Measurements from ENCODE around the gene FABP6. TPM values are rescaled to one million over a fixed set of nuclear protein-coding genes. Genes with fewer than 3 reads are reported as not detected.

The FABP6 gene
- total and polyA plus RNA-seq, 9 of the 15 experiments (the other 6 are each of a cell fraction or from before 2014, with no cell fraction given), result 0.11 to 0.33 (median 0.21) TPM; not detected in 4

- CTCF ChIA-PET (ENCODE audit: low intra/inter-chr PET ratio), result no interaction called here
- Histone ChIP-seq H2AFZ (ENCODE audit: low read depth, low read length) (0 out of 2 replicates have a peak overlapping the region, but pooled peaks have one; percentile 2), H3K4me2 (ENCODE audit: insufficient read depth, low read length) (no peak overlapping the region), H3K4me1 (replicated peaks in 1 of 2; ENCODE audit: control insufficient read depth in 2 of 2, insufficient read depth in 2 of 2, low read length in 2 of 2) (no peaks in the 10 kb centered on the region; a peak in 1 of 5 replicates), H3K4me3 (no peak overlapping the region), H3K27ac (ENCODE audit: extremely low read depth, low read depth, low read length) (no peak overlapping the region), H3K9me1 (ENCODE audit: control insufficient read depth, insufficient read depth, low read length) (no peaks in the 10 kb centered on the region), H3K36me3 (ENCODE audit: control insufficient read depth, insufficient read depth, low read length) (no peaks in the 10 kb centered on the region), H4K20me1 (replicated peaks; ENCODE audit: control insufficient read depth, insufficient read depth, low read length) (no peaks in the 10 kb centered on the region), H3K27me3 (ENCODE audit: control insufficient read depth in 2 of 2, insufficient read depth in 2 of 2, low read length in 2 of 2) (peaks cover 8 to 20% of the 10 kb centered on the region in 2 experiments), H3K9me3 (replicated peaks; ENCODE audit: control insufficient read depth, insufficient read depth, low read depth, low read length) (no peaks in the 10 kb centered on the region), H3K9ac (ENCODE audit: insufficient read depth in 1 of 2, low read depth in 2 of 2, low read length in 2 of 2) (no peak overlapping the region), H3K79me2 (ENCODE audit: control insufficient read depth, insufficient read depth, low read length) (no peaks in the 10 kb centered on the region)
- ATAC-seq, result no peak
- no peak for FAIRE-seq
- POLR2A ChIA-PET, result interaction anchor here (0.8 to 0.9 kb wide), 3 partner anchors 9 to 14 kb away, joined by 3 read pairs; no protein-coding TSS in a partner anchor
- no peak for DNase-seq (ENCODE audit: extremely low read depth in 1 of 4, low spot score in 3 of 4)
- 51% methylated on average over 10 of the region's 10 CpGs for WGBS (ENCODE audit: insufficient coverage, low coverage, missing lambda C conversion rate)
- TF ChIP-seq TOE1 (IDR thresholded peaks at IDR 0.05; ENCODE audit: borderline replicate concordance) (no peak), TOE1 (CRISPR knock-in tag; IDR thresholded peaks at IDR 0.05; ENCODE audit: borderline replicate concordance, low read depth) (no peak), RAD21 (CRISPR knock-in tag; conservative IDR thresholded peaks at IDR 0.05 in 1 of 2, IDR thresholded peaks at IDR 0.05 in 1 of 2) (no peak), AFF1 (IDR thresholded peaks at IDR 0.05; ENCODE audit: low read depth in 1 of 2, partially characterized antibody in 2 of 2) (no peak), U2AF1 (optimal IDR thresholded peaks at IDR 0.05; ENCODE audit: low read depth, low read length) (no peak), KDM4B (IDR thresholded peaks at IDR 0.05; ENCODE audit: borderline replicate concordance in 2 of 2, low read depth in 1 of 2) (no peak), ZC3H4 (CRISPR knock-in tag; IDR thresholded peaks at IDR 0.05; ENCODE audit: borderline replicate concordance) (no peak), MAFF (IDR thresholded peaks at IDR 0.05; ENCODE audit: low read length) (no peak), SMARCE1 (IDR thresholded peaks at IDR 0.05) (no peak), MXD1 (CRISPR knock-in tag; IDR thresholded peaks at IDR 0.05; ENCODE audit: borderline replicate concordance, poor library complexity, severe bottlenecking) (no peak), TBP (optimal IDR thresholded peaks at IDR 0.05; ENCODE audit: low read depth, low read length) (no peak), CBX5 (IDR thresholded peaks at IDR 0.05; ENCODE audit: borderline replicate concordance, low read depth) (no peak), SAP30 (IDR thresholded peaks at IDR 0.05; ENCODE audit: borderline replicate concordance, insufficient read depth, low read depth, low read length, poor library complexity, severe bottlenecking) (no peak), PTBP1 (IDR thresholded peaks at IDR 0.05; ENCODE audit: low read depth, low read length) (no peak)
- in situ Hi-C loops (cut with MboI), result no loop called here
- BruUV-seq (replicated peaks), result no TSS peak
- intact Hi-C loops (cut with micrococcal nuclease), result no loop called here
These were observed 2.6 kb downstream of the FABP6 start for GRCh38 chr5:160231783-160232342.

Data from K562 (cell line).